ENCODE data around the gene OR5K2. TPM values are rescaled to one million over a fixed set of nuclear protein-coding genes. Genes with fewer than 3 reads are reported as not detected.

OR5K2 gene
- total RNA-seq, 1 donor from 2014 or later, result 1.4 TPM

DNA sequence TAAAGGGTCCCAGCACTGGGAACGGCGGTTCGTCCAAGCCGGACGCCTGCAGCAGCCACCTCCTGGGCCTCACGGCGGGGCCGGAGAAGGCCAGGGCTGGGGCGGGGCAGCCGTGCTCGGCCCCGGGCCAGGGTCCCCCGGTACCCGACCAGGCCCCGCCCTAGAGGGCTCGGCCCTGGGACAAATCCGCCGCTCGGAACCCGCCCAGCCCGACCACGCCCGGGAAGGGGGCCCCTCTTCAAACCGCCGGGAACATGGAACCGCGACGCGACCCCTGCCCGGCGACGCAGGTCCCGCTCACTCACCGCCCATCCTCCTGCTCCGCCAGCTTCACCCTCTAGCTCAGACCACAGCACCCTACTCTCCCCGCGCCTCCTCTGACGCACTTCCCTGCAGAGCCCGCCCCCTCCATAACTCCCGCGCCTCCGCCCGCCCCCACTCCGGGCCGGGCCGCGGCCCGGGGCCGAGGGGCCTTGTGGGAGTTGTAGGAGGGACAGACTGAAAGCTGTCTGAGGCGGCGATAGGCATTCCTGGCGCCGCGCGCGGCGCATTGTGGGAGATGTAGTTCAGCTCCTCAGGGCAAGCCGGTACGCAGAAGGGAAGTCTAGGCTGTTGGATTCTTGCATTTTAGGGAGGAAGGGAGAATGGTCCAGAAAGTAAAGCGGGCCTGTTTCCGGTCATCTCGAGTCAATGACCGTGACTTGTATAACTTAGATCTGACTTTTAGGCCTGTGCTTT, 25.2 kb downstream of the OR5K2 start, which contains the start of gene CLDND1:
Gene CLDND1 (minus strand): TSS at position 359 of the 738 bp plus-strand sequence. CDS start 1,478 bp downstream, outside the sequence.
- DNase-seq (ENCODE audit: low spot score), result peak; percentile 99

- no peak for DNase-seq (ENCODE audit: low spot score)
Measured at GRCh38 chr3:98525494-98525893, 28.0 kb downstream of the OR5K2 start.

- DNase-seq (ENCODE audit: low spot score), result no peak
Measured at GRCh38 chr3:98528474-98529346, 31.2 kb downstream of the OR5K2 start.

GRCh38 chr3:98529856-98530459, 32.5 kb downstream of the OR5K2 start:
- no peak for DNase-seq (ENCODE audit: low spot score)

DNA sequence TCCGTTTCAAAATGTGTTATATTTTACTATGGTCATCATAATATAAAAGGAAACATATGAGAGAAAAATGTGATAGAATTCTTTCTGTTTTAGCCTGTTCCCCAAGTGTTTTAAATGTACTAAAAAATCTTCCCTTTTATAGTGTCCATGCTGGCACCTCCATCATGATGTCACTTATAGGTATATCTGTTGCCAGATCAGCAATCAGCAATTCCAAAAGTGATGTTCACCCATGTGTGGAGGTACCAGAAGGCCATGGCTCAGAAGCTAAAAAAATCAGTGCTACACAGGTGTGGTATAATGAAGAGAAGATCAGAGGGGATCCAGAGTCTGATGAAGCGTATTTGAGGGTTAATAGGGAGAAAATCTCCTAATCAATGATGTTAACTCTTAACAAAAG, 33.2 kb downstream of the OR5K2 start:
- no peak for DNase-seq (ENCODE audit: low spot score)

DNA sequence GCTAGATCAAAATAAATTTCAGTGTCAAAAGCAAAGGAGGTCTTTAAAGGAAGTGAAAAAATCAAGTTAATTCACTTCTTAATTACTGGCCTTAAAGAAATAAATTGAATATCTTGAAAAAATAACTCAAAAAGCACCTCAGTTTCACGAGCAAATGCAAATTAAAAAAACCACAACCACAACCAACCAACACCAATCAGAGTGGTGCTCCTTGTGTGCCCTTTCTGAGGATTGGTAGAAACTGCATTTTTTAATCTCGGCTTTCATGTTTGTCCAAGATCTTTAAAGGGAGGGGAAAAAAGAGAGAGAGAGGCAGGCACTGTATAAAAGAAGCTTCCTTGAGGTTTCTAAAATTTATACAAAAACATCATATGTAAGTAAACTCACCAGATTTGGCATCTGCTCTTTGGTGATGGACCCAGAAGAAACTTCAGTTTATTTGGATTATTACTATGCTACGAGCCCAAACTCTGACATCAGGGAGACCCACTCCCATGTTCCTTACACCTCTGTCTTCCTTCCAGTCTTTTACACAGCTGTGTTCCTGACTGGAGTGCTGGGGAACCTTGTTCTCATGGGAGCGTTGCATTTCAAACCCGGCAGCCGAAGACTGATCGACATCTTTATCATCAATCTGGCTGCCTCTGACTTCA, 34.3 kb downstream of the OR5K2 start, which contains the start of gene GPR15:
Gene GPR15 (plus strand): TSS at position 357 of the 653 bp plus-strand sequence. CDS start 56 bp downstream, at position 413.
- no peak for DNase-seq (ENCODE audit: low spot score)

- DNase-seq (ENCODE audit: low spot score), result no peak
Measured at GRCh38 chr3:98532275-98532637, 34.8 kb downstream of the OR5K2 start.

DNA sequence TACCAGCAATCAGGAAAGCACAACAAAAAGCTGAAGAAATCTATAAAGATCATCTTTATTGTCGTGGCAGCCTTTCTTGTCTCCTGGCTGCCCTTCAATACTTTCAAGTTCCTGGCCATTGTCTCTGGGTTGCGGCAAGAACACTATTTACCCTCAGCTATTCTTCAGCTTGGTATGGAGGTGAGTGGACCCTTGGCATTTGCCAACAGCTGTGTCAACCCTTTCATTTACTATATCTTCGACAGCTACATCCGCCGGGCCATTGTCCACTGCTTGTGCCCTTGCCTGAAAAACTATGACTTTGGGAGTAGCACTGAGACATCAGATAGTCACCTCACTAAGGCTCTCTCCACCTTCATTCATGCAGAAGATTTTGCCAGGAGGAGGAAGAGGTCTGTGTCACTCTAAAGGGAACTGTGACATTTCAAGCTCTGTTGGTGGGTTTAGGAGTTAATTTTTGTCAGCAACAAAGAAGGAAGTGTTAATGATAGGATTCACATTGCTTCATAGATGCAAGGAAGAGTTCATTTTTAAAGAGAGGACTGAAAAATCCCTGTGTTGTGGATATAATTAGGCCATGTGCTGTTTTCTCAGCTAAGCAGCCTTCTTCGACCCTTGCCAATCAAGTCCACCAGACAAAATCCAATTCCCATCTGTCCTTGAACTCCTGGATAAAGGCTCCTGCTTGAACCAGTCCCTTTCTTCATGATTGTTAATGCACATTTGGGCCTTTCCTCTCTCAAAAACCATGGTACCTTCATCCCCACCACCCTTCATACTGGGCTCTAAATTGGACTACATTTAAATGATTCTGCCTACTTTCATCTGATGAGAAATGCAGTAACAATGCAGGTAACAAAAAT, 35.5 kb downstream of the OR5K2 start:
- DNase-seq (ENCODE audit: low spot score), result no peak

DNA sequence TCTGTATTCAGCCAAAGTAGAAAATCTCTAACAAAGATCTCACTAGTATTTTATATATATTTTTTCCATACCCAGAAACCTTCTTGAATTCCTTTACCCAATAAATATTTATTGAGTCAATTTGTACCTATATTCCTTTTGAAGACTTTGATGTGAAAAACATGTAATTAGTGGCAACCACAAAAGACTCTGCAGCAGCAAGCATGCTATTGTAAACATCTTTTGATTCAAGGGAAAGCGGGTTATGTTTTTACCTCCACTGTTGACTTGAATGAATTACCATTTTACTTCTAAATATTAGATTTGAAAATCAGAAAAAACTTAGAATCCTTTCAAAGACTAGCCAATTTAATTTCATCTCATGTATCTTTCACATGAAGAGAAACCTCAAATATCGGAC, 36.7 kb downstream of the OR5K2 start:
- no peak for DNase-seq (ENCODE audit: low spot score)

- DNase-seq (ENCODE audit: low spot score), result no peak
Measured at GRCh38 chr3:98534734-98535133, 37.3 kb downstream of the OR5K2 start.

DNA sequence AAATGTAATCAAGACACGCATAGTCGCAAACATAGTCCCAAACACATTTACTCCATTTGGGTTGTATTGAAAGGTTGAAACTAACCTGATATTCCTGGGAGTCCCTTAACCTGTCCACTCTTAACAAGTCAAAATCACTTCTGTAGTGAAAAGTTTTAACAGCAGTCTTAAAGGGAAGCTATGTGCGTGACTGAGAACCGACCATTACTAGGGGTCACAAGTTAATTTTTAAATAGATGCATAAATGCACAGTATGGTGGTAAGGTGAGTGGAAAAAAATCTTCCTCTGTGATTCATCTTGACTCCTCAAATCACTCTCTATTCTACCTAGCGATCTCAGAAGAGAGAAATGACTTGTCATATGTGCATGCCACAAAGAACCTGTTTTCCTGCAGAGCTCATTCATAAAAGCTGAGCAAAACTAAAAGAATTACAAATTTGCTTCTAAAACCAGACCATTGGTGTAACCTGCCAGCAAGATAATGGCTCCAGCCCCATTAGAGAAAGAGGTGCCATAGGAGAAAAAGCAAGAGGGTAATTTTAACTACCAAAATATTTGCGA, 39.1 kb downstream of the OR5K2 start:
- DNase-seq (ENCODE audit: low spot score), result no peak

- no peak for DNase-seq (ENCODE audit: low spot score)
Measured at GRCh38 chr3:98540346-98540745, 42.9 kb downstream of the OR5K2 start.

- DNase-seq (ENCODE audit: low spot score), result no peak
Measured at GRCh38 chr3:98541695-98542094, 44.2 kb downstream of the OR5K2 start.

GRCh38 chr3:98542623-98543022, 45.1 kb downstream of the OR5K2 start:
- no peak for DNase-seq (ENCODE audit: low spot score)

DNA sequence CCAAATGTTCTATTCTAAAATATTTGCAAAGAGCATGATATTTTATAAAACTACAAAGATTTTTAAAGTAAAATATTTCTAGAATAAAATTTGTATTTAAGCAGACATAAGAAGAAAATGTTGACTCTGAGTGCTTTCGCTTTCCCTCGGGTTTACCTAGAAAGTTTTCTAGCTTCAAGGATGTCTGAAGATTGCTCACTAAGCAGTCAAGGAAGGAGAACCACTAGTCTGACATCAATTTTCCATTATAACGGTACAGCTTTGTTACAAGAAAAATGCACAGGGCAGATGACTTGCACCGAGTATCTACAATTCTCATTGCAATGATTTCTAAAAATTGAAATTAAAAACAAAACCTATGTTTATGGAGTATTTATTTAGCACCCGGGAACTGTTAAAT, 48.5 kb downstream of the OR5K2 start:
- no peak for DNase-seq (ENCODE audit: low spot score)

Other genes with a start within 250 kb of the OR5K2 start
- gene OR5H6, start 233.4 kb upstream of the OR5K2 start, total RNA-seq (ENCODE audit: insufficient read depth, low replicate concordance), result 5.3 TPM
- gene OR5H2, start 215.2 kb upstream of the OR5K2 start, total RNA-seq (ENCODE audit: insufficient read depth, low replicate concordance), result 13.2 TPM
- gene OR5K4, start 143.8 kb upstream of the OR5K2 start, total RNA-seq (ENCODE audit: insufficient read depth, low replicate concordance), result 2.6 TPM
- 5.5 TPM for gene OR5K3, start 107.0 kb upstream of the OR5K2 start, total RNA-seq (ENCODE audit: insufficient read depth, low replicate concordance)
- 1.2 TPM for gene OR5K1, start 34.5 kb upstream of the OR5K2 start, total RNA-seq (ENCODE audit: insufficient read depth, low replicate concordance)
- gene CLDND1, start 25.2 kb downstream of the OR5K2 start, total RNA-seq (ENCODE audit: insufficient read depth, low replicate concordance), result 145 TPM
- gene GPR15, start 34.3 kb downstream of the OR5K2 start, total RNA-seq (ENCODE audit: insufficient read depth, low replicate concordance), result not detected
- 14.7 TPM for gene CPOX, start 95.9 kb downstream of the OR5K2 start, total RNA-seq (ENCODE audit: insufficient read depth, low replicate concordance)